GM12878 (cell line): ENCODE data around the gene THAP3. TPM values are rescaled to one million over a fixed set of nuclear protein-coding genes. Genes with fewer than 3 reads are reported as not detected.
A peak's percentile ranks its signal among the peaks of the same experiment; 100 is the strongest.

Source experiments
- BACH1 ChIP-seq: fragments of 450-650 bp; IDR thresholded peaks from 2 replicates; pipeline ENCODE4 v1.6.1; 2017; ENCODE audit warnings: mild to moderate bottlenecking, borderline replicate concordance
- BHLHE40 ChIP-seq, 2 experiments: fragments of 450-650 bp in 1 of 2; IDR thresholded peaks; 2 replicates each; pipeline ENCODE4 v1.6.1; 2011 to 2017; ENCODE audit warnings: low read depth in 2 of 2, borderline replicate concordance in 1 of 2, improper control_type of control experiment in 1 of 2, low read length in 1 of 2, mild to moderate bottlenecking in 1 of 2
- BMI1 ChIP-seq: fragments of 450-650 bp; IDR thresholded peaks from 2 replicates; pipeline ENCODE4 v1.6.1; 2016; ENCODE audit warnings: mild to moderate bottlenecking, moderate library complexity, borderline replicate concordance
- BRCA1 ChIP-seq: IDR thresholded peaks from 2 replicates; pipeline ENCODE4 v1.6.1; 2011; ENCODE audit warnings: low read depth, low read length, improper control_type of control experiment
- CBX5 ChIP-seq: sonication (generic); IDR thresholded peaks from 2 replicates; pipeline ENCODE4 v1.6.1; 2016; ENCODE audit warnings: low read depth, moderate library complexity, mild to moderate bottlenecking, inconsistent platforms
- CHD1 ChIP-seq: IDR thresholded peaks from 2 replicates; pipeline ENCODE4 v1.6.1; 2012; ENCODE audit warnings: low read depth, low read length, improper control_type of control experiment
- CREM ChIP-seq: IDR thresholded peaks from 2 replicates; pipeline ENCODE4 v1.6.1; 2014; ENCODE audit warnings: antibody characterized with exemption, low read depth
- KAT2A ChIP-seq: conservative IDR thresholded peaks from 2 replicates; pipeline ENCODE4 v1.6.1; 2011; ENCODE audit warnings: low read depth, low read length; ENCODE audit not compliant: control insufficient read depth
- MYC ChIP-seq: IDR thresholded peaks from 2 replicates; pipeline ENCODE4 v1.6.1; 2011; ENCODE audit warnings: mild to moderate bottlenecking, low read length, moderate library complexity, inconsistent platforms; ENCODE audit not compliant: insufficient read depth, insufficient replicate concordance, insufficient read length, severe bottlenecking
- NR2F1 ChIP-seq: fragments of 450-650 bp; conservative IDR thresholded peaks from 2 replicates; pipeline ENCODE4 v1.6.1; 2017; ENCODE audit warnings: mild to moderate bottlenecking
- RAD51 ChIP-seq: fragments of 450-650 bp; IDR thresholded peaks from 2 replicates; pipeline ENCODE4 v1.6.1; 2016; ENCODE audit warnings: moderate library complexity, mild to moderate bottlenecking, inconsistent platforms
- SIN3A ChIP-seq: IDR thresholded peaks from 2 replicates; pipeline ENCODE4 v1.6.1; 2012; ENCODE audit warnings: low read depth, low read length, improper control_type of control experiment
- SIX5 ChIP-seq: IDR thresholded peaks from 2 replicates; pipeline ENCODE4 v1.6.1; 2011; ENCODE audit warnings: mild to moderate bottlenecking, low read depth, low read length, moderate library complexity; ENCODE audit not compliant: severe bottlenecking
- SMC3 ChIP-seq: IDR thresholded peaks from 2 replicates; pipeline ENCODE4 v1.6.1; 2011; ENCODE audit warnings: low read length, improper control_type of control experiment, borderline replicate concordance
- SREBF1 ChIP-seq: IDR thresholded peaks from 2 replicates; pipeline ENCODE4 v1.6.1; 2012; ENCODE audit warnings: mild to moderate bottlenecking, low read length
- TCF12 ChIP-seq: IDR thresholded peaks from 2 replicates; pipeline ENCODE4 v1.6.1; 2011; ENCODE audit warnings: low read depth, mild to moderate bottlenecking, low read length
- TCF3 ChIP-seq: IDR thresholded peaks from 2 replicates; pipeline ENCODE4 v1.6.1; 2012; ENCODE audit warnings: low read depth, mild to moderate bottlenecking, low read length, borderline replicate concordance; ENCODE audit not compliant: insufficient read depth
- YBX1 ChIP-seq: fragments of 450-650 bp; IDR thresholded peaks from 2 replicates; pipeline ENCODE4 v1.6.1; 2016; ENCODE audit warnings: antibody characterized with exemption
- YY1 ChIP-seq: IDR thresholded peaks from 2 replicates; pipeline ENCODE4 v1.6.1; 2011; ENCODE audit warnings: low read depth, mild to moderate bottlenecking, low read length
- ZBED1 ChIP-seq: IDR thresholded peaks from 2 replicates; pipeline ENCODE4 v1.6.1; 2016; ENCODE audit warnings: borderline replicate concordance
- polyA plus RNA-seq, 11 experiments: library from polyadenylated mRNA; depleted of rRNA in 4 of 11; unstranded in 6 of 11; stranded (reverse) in 5 of 11; fragments of >200 nt; fragmentation: Nextera tagmentation in 4 of 11; fragmentation: Illumina TruSeq in 1 of 11; extraction: Ambion mirVana in 4 of 11; extraction: Trizol in 1 of 11; gene quantifications; 1 replicate in 1 of 11; 2 replicates in 10 of 11; pipeline versions ENCODE4 v1.2.1 to v1.2.3, GENCODE V29; 2011 to 2016; ENCODE audit warnings: inconsistent platforms in 2 of 11, missing spikeins in 2 of 11, low read depth in 1 of 11
- total RNA-seq, 4 experiments: library from RNA; depleted of rRNA in 3 of 4; stranded (reverse); fragments of >200 nt in 3 of 4; fragmentation: Illumina TruSeq in 1 of 4; extraction: Trizol in 1 of 4; gene quantifications; 2 replicates each; pipeline versions ENCODE4 v1.2.1 to v1.2.3, GENCODE V29; 2013 to 2021
- TF ChIP-seq, protein P1 (sequence below): fragments of 150-350 bp; IDR thresholded peaks from 2 replicates; pipeline ENCODE4 v1.6.1; 2014; ENCODE audit warnings: mild to moderate bottlenecking, low read depth, low read length
- TF ChIP-seq, protein P2 (sequence below): fragments of 450-650 bp; IDR thresholded peaks from 2 replicates; pipeline ENCODE4 v1.6.1; 2014; ENCODE audit warnings: mild to moderate bottlenecking
- TF ChIP-seq, protein P3 (sequence below): IDR thresholded peaks from 2 replicates; pipeline ENCODE4 v1.6.1; 2011; ENCODE audit warnings: mild to moderate bottlenecking, low read depth, low read length, moderate library complexity; ENCODE audit not compliant: insufficient replicate concordance
- TF ChIP-seq, protein P4 (sequence below): IDR thresholded peaks from 2 replicates; pipeline ENCODE4 v1.6.1; 2011; ENCODE audit warnings: low read depth, mild to moderate bottlenecking, low read length, moderate library complexity, borderline replicate concordance; ENCODE audit errors: extremely low read depth

THAP3 gene
- total and polyA plus RNA-seq, 10 of the 15 experiments (the other 5 are each of a cell fraction or from before 2014, with no cell fraction given), result 1.5 to 19.5 (median 11.9) TPM

DNA sequence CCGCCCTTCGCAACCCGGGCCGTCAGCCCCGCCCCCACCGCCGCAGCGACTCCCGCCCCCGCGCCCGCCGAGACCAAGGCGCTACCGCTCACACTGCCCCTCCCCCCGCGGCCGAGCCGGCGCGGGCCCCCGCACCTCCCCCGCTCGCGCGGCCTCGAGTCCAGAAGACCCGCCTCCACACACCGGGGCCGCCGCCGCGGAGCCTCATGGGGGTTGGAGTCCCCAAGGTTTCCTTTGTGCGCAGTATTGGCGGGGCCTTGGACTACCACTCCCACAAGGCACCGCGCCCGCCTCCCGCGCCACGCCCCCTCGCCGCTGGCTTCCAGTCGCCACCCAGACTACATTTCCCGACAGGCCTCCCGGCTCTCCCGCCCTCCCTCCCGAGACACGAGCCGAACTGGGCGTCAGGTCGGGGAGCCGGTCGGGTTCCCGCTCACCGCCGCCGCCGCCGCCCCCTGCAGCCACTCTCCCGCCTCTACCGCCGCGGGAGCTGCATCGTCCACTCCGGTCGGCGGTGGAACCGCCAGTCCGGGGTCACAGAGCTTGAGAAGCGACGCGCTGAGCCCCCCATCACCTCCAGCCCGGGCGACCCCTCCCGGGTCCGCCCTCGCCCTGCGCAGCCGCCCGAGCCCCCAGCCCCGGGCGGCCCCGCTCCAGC lies 11.2 kb upstream of the THAP3 start, which contains the start of gene PHF13 (continued):
- TF ChIP-seq RAD51 (no peak), CREM (peak; percentile 88), CBX5 (no peak), NR2F1 (no peak), SIX5 (peak; percentile 96), BMI1 (no peak), YBX1 (no peak), CHD1 (no peak), TCF12 (peak; percentile 73; the same call in 1 of the 2 replicates), ZBED1 (no peak), KAT2A (no peak), SIN3A (peak; percentile 23; the same call in 1 of the 2 replicates), YY1 (peak; percentile 57; the same call in 1 of the 2 replicates), BACH1 (no peak), BHLHE40 (IDR thresholded peaks at IDR 0.05; ENCODE audit: borderline replicate concordance in 1 of 2, low read depth in 2 of 2, low read length in 1 of 2) (peak; percentile 59 to 63; a peak in 3 of 4 replicates), MYC (peak; percentile 41), SREBF1 (peak; percentile 85), TCF3 (0 out of 2 replicates have a peak, but pooled peaks have one; percentile 25), SMC3 (no peak), BRCA1 (no peak)
- TF ChIP-seq, protein P1, sequence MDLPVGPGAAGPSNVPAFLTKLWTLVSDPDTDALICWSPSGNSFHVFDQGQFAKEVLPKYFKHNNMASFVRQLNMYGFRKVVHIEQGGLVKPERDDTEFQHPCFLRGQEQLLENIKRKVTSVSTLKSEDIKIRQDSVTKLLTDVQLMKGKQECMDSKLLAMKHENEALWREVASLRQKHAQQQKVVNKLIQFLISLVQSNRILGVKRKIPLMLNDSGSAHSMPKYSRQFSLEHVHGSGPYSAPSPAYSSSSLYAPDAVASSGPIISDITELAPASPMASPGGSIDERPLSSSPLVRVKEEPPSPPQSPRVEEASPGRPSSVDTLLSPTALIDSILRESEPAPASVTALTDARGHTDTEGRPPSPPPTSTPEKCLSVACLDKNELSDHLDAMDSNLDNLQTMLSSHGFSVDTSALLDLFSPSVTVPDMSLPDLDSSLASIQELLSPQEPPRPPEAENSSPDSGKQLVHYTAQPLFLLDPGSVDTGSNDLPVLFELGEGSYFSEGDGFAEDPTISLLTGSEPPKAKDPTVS, result no peak
- TF ChIP-seq, protein P2, sequence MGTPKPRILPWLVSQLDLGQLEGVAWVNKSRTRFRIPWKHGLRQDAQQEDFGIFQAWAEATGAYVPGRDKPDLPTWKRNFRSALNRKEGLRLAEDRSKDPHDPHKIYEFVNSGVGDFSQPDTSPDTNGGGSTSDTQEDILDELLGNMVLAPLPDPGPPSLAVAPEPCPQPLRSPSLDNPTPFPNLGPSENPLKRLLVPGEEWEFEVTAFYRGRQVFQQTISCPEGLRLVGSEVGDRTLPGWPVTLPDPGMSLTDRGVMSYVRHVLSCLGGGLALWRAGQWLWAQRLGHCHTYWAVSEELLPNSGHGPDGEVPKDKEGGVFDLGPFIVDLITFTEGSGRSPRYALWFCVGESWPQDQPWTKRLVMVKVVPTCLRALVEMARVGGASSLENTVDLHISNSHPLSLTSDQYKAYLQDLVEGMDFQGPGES, result no peak
- TF ChIP-seq, protein P3, sequence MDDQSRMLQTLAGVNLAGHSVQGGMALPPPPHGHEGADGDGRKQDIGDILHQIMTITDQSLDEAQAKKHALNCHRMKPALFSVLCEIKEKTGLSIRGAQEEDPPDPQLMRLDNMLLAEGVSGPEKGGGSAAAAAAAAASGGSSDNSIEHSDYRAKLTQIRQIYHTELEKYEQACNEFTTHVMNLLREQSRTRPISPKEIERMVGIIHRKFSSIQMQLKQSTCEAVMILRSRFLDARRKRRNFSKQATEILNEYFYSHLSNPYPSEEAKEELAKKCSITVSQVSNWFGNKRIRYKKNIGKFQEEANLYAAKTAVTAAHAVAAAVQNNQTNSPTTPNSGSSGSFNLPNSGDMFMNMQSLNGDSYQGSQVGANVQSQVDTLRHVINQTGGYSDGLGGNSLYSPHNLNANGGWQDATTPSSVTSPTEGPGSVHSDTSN, result no peak
- TF ChIP-seq, protein P4, sequence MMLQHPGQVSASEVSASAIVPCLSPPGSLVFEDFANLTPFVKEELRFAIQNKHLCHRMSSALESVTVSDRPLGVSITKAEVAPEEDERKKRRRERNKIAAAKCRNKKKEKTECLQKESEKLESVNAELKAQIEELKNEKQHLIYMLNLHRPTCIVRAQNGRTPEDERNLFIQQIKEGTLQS, result no peak
